Skeletal muscle cell (primary cell): ENCODE results near the gene NARF.

Experiments
- DNase-seq: peaks from one replicate; pipeline ENCODE4 v3.0.0-alpha.2; 2010; ENCODE audit warnings: low read depth
- H3K4me3 ChIP-seq: 2 replicates; pipeline ENCODE4 v1.5.1; 2011; ENCODE audit warnings: low read depth, mild to moderate bottlenecking, control low read depth, low read length, moderate library complexity

The NARF gene

DNA sequence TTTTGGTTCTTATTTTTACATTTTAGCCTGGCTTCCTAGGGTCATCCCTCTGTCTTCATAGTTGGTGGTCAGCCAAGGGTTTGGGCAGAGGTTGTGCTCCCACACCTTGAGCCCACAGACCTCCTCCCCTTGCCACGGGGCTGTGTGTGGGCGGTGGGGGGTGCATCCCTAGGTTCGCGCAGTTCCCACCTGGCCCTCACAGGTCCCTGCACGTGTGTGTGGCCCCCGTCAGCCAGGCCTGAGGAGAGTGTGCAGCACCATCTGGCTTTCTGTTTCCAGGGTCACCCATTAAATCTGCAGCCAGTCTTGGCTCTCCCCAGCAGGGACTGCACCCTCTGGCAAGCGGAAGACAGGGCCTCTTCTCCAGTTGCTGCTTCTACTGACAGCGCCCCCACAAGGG is 26.5 kb upstream of the NARF start:
- H3K4me3 ChIP-seq: no peak overlapping the region
- no peak for DNase-seq

DNA sequence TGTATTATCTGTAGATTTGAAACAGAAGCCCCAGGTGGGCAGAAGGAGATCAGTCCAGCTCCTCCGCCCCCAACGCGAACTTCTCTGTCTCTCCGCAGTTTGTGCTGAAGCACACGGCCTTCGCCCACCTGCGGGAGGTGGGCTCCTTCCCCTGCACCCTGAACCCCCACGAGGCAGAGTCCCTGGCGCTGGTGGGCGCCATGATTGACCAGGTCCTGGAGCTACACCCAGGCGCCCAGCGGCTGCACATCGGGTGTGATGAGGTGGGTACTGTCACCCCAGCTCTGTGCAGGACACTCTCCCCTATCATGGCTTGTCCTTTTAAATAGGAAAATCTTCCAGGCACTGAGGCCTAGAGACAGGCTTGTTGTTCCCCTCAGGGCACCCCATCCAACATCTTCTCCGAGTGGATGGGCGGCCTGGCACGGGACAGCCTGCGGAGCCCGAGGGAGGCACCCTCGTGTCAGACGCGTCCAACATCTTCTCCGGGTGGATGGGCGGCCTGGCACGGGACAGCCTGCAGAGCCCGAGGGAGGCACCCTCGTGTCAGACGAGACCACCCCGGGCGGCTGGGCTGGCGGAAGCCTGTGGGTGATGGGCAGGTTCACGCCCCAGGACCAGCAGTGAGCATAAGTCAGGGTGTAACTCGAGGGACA is 24.9 kb upstream of the NARF start:
- DNase-seq: no peak
- H3K4me3 ChIP-seq: no peak overlapping the region

DNA sequence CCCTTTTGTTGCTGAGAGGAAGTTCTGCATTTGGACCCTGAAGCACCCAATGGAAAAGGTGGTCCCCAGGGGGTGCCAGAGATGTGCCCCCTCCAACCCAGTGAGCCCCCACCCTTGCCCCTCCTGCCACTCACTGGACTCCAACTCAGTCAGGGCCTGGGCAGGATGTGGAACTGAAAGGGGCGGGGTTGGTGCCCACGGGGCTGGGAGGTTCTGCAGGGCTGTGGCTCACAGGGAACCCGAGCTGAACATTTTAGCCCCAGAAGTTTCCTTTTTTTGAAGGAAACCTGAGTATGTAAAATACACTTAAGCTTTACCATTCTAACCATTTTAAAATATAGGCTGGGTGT is 24.4 kb upstream of the NARF start:
- no peak for DNase-seq
- no peak overlapping the region for H3K4me3 ChIP-seq

DNA sequence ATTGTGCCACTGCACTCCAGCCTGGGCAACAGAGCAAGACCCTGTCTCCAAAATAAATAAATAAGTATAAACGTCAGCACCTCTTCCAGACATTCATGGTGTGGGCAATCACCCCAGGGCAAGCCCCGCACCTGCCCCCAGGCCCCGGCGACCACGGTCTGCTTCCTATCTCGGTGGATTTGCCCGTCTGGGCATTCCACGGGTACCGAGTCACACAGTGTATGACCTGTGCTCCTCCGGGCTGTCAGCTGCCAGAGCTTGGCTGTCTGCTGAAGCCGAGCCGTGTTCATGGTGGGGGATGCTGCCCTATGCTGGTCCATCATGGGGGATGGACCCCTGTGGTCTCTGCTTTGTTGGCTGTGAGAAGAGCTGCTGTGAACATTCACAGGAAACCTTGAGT is 23.4 kb upstream of the NARF start:
- DNase-seq: no peak

DNA sequence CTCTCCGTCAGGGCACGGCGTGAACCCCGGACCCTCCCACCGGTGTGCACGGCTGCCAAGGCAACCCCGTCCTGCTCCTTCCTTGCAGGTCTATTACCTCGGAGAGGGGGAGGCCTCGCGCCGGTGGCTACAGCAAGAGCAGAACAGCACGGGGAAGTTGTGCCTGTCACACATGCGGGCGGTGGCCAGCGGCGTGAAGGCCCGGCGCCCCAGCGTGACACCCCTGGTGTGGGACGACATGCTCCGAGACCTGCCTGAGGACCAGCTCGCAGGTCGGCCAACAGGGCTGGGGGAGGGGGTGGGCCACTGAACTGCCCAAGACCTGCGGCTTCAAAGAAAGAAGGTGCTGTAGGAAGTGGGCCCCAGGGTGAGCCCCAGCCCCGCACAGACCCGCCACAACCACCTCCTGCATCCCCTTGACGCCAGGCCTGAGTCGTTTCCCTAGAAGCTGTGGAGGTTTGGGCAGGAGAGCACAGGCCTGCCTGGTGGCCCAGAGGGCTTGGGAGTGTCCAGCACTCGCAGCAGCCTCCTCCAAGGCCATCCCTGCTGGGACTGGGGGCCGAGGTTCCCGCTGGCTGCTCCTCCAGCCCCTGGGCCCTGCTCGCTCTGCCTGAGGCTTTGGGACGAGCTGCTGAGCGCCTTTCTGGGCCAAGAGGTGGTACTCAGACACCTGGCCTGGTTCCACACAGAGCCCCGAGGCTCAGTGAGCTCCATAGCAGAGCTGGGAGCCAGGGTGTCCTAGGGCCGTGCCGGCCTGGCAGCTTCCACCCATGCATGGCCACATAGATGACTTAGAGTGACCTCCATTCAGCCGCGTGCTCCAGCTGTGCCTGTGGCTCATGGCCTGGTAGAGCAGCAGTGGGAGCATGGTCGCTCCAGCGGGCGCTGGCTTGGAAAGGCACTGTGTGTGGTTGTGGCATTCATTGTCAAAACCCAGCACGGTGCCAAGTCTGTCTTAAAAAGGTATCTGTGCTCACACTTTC is 22.6 kb upstream of the NARF start:
- no peak overlapping the region for H3K4me3 ChIP-seq
- DNase-seq: no peak

More for the DNA sequence above, 23.4 kb upstream of the NARF start:
- H3K4me3 ChIP-seq: no peak overlapping the region

DNA sequence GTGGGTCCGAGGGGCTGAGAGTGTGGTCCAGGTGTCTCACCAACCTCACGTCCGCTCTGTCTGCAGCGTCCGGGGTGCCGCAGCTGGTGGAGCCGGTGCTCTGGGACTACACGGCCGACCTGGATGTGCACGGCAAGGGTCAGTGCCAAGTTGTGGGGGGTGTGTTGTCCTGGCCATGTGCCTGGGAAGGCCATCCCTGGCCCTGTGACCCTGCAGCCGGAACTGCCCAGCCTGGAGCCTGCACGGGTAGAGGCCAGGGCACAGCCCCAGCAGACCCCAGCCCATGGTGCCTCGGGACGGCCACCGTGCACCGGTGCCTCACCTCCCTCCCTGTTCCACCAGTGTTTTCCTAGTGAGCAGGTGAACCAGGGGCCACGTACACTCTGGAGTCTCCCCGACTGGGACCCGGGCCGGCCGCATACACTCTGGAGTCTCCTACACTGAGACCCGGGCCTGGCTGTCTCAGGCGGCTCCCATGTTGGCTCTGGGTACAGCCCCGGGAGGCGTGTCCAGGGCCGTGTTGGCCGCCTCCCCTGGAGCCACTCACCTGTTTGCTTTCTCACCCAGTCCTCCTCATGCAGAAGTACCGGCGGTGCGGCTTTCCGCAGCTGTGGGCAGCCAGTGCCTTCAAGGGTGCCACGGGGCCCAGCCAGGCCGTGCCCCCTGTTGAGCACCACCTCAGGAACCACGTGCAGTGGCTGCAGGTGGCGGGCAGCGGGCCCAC is 21.8 kb upstream of the NARF start:
- H3K4me3 ChIP-seq: no peak overlapping the region

DNA sequence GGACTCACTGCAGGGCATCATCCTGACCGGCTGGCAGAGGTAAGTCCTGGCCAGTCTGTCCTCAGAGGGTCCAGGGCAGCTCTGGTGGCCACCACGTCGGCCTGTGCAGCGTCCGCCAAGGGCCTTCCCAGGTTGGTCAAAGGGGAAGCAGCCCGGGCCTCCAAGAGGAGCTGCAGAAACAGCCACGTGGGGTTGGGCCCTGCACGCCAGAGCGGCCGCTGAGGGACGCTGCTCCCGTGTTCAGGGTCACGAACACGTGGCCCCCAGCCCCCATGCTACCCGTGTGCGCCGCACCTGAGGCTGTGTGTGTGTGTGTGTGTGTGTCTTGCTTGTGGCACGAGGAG is 21.2 kb upstream of the NARF start:
- no peak for DNase-seq
- no peak overlapping the region for H3K4me3 ChIP-seq

More for the DNA sequence above, 21.8 kb upstream of the NARF start:
- DNase-seq: no peak

DNA sequence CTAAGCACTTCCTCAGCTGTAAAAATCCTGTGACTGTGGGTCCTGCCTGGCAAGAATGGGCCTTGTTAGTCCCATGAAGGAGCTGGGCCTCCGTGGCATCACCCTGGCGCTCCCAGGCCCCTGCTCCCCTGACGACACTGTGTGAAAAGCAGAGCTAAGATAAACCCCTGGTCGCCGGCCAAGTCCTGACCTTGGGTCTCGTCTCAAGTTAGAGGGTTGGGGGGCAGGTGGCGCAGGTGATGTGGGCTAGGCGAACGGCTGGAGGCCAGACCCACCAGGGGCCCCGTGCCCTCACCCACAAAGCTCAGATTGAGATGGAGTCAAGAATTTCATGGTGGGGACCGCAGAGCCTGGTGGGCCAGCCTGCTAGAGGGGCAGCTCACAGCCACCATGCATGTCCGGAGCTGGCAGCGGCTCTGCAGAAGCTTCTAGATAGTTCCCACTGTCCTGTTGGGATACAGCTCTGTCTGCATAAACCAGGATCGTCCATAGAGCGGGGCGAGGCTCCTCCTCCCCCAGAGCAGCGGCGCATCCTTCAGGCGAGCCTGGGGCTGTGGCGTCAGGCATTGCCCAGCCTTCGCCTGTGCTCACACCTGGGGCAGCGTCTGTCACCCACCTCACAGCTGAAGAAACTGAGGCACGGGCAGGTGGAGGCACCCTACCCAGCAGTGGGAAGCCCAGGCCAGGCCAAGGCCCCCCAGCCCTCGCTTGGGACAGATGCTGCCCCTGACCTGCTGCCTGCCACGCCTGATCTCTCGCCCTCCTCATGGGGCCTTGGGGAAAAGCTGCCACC is 19.9 kb upstream of the NARF start:
- no peak overlapping the region for H3K4me3 ChIP-seq
- no peak for DNase-seq

GRCh38 chr17:82439194-82439828 is 19.2 kb upstream of the NARF start:
- no peak for DNase-seq

DNA sequence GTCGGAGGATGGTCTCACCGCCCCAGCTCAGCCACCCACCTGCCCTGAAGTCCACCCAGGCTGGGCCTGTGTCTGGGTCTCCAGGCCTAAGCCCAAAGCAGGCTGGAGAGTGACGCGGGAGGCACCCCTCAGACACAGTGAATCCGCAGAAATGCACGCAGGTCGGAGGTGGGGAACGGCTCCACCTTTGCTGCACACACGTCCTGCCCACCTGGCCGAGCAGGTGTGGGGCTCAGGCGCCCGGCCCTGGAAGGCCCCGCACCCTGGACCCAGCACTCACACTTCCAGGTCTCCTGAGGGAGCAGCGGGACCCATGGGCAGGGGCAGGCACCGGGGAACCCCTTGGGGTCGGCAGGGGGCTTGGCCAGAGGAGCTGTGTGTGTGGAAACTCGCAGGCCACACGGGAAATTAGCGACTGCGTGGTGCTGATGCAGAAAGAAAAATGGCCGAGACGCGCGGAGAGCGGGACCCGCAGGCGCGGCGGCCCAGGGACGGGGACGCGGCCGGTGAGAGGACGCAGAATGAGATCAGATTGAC is 18.6 kb upstream of the NARF start:
- DNase-seq: no peak
- no peak overlapping the region for H3K4me3 ChIP-seq

More at GRCh38 chr17:82439194-82439828, 19.2 kb upstream of the NARF start:
- no peak overlapping the region for H3K4me3 ChIP-seq

DNA sequence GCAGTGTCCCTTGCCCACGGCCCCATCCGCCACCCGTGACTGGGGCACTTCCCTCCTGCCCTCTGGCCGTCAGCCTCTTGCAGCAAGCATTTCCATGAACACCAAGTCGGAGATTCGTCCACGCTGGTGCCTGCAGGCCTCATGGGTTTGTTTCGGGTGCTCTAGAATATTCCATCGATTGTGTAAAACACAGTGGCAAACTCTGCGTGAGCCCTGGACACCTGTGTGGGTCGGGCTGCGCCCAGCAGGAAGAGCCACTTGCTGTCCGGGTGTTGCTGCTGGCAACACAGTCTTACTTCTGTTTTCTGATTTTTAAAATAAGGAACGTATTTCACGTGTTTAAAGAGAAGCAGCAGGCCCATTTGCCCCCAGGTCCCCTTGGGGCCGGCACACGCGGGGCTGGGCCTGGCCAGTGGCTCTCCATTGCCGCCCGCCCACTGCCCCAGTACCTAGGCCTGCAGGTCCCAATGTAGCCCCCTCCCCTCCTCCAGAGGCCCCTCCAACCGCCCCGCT is 18.0 kb upstream of the NARF start:
- H3K4me3 ChIP-seq: no peak overlapping the region
- no peak for DNase-seq

- no peak for DNase-seq
- no peak overlapping the region for H3K4me3 ChIP-seq
Observed at GRCh38 chr17:82440991-82441627, 17.4 kb upstream of the NARF start.

DNA sequence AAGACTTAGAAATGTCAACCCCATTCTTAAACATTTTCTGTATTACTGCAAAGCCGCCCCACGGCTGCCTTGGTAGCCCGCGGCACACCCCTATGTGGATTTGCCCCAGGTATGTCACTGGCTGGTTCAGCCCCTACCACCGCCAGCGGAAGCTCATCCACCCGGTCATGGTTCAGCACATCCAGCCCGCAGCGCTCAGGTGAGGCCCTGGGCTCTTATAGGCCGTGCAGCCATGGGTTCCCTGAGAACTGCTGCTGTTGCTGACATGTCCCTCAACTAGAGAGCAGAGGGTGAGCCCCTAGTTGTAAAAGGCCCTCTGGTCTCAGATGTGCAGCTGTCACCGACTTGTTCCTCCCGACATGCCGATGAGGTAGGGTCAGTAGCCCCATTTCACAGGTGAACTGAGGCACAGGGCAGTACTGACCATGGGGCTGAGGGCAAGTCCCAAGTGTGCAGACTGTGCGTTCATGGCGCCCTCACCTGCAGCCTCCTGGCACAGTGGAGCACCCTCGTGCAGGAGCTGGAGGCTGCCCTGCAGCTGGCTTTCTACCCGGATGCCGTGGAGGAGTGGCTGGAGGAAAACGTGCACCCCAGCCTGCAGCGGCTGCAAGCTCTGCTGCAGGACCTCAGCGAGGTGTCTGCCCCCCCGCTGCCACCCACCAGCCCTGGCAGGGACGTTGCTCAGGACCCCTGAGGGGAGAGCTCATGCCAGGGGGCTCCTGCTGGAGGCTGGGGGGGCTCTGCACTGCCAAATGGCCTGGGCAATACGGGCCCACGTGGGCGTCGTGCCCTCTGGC is 16.7 kb upstream of the NARF start:
- no peak overlapping the region for H3K4me3 ChIP-seq
- DNase-seq: no peak

- no peak for DNase-seq
- H3K4me3 ChIP-seq: no peak overlapping the region
Observed at GRCh38 chr17:82442643-82443464, 15.7 kb upstream of the NARF start.

DNA sequence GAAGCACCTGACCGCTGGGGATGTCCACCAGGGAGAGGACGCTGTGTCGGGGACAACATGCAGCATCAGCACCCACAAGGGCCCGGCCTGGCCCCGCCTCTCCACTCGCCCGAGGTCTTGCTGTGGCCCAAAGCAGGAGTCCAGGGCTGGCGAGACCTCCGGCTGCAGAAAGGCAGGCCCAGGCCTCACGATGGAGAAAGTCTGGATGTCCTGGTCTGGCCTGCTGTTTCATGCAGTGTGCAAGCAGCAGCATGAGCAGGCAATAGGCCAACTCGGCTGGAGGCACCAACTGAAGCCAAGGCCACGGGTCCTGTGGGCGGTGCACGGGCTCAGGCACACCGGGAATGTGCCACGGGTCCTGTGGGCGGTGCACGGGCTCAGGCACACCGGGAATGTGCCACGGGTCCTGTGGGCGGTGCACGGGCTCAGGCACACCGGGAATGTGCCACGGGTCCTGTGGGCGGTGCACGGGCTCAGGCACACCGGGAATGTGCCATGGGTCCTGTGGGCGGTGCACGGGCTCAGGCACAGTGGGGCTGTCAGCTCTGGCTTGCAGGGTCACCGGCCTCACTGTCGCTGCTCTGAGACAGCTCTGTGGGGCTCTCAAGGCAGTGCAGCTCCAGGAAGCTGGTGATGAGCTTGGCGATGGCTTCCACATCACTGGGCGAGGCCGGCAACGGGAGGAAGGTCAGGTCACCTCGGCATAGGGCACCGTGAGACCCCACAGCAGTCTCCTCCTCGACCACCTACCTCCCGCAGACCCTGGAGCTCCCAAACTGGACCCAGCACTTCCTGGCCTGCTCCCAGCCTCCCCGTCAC is 14.9 kb upstream of the NARF start:
- no peak for DNase-seq
- no peak overlapping the region for H3K4me3 ChIP-seq
